Suprapubic skin (tissue), 4 donors: Measurements from ENCODE around the gene AHSG.

Experiments used
- CTCF ChIP-seq, 2 donors: fragments of 200-600 bp in 1 of 2; fragments of 450-650 bp in 1 of 2; sonication (generic) in 1 of 2; IDR thresholded peaks; one replicate each; pipeline ENCODE4 v1.5.1; 2016 to 2019; ENCODE audit warnings: antibody characterized with exemption in 2 of 2, mild to moderate bottlenecking in 1 of 2, moderate library complexity in 1 of 2
- POLR2A ChIP-seq, 2 donors: fragments of 450-650 bp; IDR thresholded peaks; one replicate each; pipeline ENCODE4 v1.6.1; 2017; ENCODE audit warnings: antibody characterized with exemption in 2 of 2, mild to moderate bottlenecking in 2 of 2, moderate library complexity in 2 of 2
- POLR2AphosphoS5 ChIP-seq, 3 donors: sonication (generic); formaldehyde crosslinking; IDR thresholded peaks; one replicate each; pipeline ENCODE4 v1.6.1; 2017; ENCODE audit warnings: antibody characterized with exemption in 3 of 3

GRCh38 chr3:186626254-186626847 is 13.5 kb downstream of the AHSG start:
- TF ChIP-seq CTCF (IDR thresholded peaks at IDR 0.05) (no peak), POLR2A (IDR thresholded peaks at IDR 0.05) (no peak), POLR2AphosphoS5 (IDR thresholded peaks at IDR 0.05) (no peak)
